ENCODE results near the gene CELF2. TPM values are rescaled to one million over a fixed set of nuclear protein-coding genes. Genes with fewer than 3 reads are reported as not detected.

CELF2 gene
- total RNA-seq, 1 donor from 2014 or later = 110 TPM

DNA sequence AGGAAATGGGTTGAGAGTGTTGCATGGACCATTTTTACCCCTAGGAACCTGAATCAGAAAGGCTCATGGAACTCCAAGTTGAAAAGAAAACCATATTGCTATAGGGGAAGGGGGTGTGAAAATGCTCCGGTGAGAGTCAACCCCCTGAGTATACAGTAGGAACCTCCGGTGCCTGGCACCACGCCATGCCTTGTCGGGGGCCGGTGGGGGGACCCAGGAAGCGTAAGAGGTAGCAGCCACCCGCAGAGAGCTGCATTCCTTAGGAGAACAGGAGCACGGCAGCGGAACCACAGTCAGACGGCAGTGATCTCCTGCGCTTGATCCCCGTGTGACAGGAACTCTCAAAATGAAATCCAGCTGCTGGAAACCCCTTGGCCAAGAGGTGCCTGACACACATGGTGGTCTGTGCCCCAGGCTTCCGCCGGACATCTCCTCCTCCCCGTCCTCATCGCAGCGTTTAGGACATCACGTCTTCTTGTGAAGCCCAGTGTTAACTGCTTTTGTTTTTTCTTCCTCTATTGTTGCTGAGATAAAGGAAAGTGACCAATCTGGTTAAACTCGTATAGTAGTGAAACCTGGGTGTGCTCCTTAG lies 186.8 kb downstream of the CELF2 start:
- H3K27me3 ChIP-seq = no peaks in the 10 kb centered on the region
- intact Hi-C loops (cut with DNase I) = no loop called here
- no peak overlapping the region for H3K27ac ChIP-seq
- H3K9me3 ChIP-seq = no peaks in the 10 kb centered on the region
- no peaks in the 10 kb centered on the region for H3K4me1 ChIP-seq
- DNase-seq (no peak), ATAC-seq (no peak)
- H3K36me3 ChIP-seq = peaks cover 29% of the 10 kb centered on the region
- H3K4me3 ChIP-seq = no peak overlapping the region
- TF ChIP-seq, protein P1, sequence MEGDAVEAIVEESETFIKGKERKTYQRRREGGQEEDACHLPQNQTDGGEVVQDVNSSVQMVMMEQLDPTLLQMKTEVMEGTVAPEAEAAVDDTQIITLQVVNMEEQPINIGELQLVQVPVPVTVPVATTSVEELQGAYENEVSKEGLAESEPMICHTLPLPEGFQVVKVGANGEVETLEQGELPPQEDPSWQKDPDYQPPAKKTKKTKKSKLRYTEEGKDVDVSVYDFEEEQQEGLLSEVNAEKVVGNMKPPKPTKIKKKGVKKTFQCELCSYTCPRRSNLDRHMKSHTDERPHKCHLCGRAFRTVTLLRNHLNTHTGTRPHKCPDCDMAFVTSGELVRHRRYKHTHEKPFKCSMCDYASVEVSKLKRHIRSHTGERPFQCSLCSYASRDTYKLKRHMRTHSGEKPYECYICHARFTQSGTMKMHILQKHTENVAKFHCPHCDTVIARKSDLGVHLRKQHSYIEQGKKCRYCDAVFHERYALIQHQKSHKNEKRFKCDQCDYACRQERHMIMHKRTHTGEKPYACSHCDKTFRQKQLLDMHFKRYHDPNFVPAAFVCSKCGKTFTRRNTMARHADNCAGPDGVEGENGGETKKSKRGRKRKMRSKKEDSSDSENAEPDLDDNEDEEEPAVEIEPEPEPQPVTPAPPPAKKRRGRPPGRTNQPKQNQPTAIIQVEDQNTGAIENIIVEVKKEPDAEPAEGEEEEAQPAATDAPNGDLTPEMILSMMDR (IDR thresholded peaks at IDR 0.05) = no peak

DNA sequence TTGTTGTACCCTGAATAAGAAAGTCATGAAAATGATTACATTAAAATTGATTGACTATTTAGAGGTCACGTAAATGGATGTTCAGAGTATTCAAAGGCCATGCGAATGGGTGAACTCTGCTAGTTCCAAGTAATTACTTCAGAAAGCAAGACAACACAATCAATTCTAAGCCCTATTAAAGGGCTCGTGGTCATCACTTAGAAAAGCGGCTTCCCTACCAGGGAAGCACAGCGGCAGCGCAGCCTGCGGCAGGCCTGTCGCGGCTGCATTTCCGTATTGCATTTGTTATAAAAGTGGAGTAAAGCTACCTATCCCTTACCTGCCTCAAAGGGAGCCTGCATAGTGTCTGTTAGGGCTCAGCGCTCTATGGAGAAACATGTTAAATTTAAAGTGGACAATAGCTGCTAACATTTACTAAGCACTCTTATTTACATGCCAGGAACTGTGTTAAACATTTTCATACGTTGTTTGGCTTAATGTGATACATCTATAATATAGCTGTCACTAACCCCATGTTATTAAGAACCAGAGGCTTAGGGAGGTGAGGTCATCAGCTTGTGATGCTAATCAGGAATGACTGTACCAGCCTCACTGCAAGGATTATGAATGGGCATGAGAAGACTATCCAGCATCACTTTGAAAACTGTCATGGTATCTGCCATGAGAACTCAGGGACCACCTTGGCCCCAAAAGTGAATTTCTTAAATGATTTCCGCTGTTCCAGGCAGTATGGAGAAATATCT lies 187.5 kb downstream of the CELF2 start:
- DNase-seq (no peak), ATAC-seq (no peak)
- Histone ChIP-seq H3K27ac (no peak overlapping the region), H3K4me3 (no peak overlapping the region), H3K36me3 (peaks cover 29% of the 10 kb centered on the region), H3K27me3 (no peaks in the 10 kb centered on the region), H3K9me3 (no peaks in the 10 kb centered on the region), H3K4me1 (no peaks in the 10 kb centered on the region)
- intact Hi-C loops (cut with DNase I) = no loop called here
- TF ChIP-seq, protein P1 (IDR thresholded peaks at IDR 0.05) = no peak

DNA sequence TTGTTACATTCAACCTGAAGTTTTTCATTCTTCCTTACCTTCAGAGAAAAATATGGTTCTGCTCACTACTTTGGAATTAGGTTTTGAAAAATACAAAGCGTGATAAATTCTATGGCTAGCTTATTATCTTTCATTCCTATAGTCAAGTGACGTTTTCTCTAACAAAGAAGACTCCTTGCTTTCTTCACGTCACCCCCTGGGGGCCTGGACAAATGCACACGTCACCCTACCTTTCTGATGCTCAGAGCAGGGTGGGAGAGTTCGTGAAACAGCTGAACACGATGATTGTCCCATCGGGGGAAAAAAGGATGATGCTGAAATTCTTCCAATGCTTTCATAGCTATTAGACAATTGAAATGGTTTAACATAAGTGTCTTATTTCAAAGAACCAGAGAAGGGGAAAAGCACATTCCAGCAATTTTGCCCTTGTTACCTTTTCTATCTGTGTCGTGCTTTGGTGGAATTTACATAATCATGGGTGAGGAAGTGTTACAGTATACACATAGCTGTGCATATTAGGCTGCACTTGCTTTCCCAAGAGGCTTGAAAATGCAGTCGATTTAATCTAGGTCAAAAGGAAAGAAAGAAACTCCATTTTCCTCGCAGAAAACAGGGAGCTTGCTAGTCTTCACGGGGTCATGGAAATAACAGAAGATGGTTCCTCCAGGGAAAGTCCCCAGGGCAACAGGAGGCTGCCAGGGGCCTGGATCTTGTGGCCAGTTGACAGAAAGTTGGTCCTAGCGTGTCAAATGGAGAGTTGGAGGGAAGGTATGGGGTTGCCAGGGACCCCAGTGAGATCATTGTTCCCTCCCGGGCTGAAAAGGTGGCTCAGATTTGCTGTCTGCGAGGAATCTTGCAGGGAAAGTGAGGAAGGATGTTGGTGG lies 189.2 kb downstream of the CELF2 start:
- H3K36me3 ChIP-seq = peaks cover 24% of the 10 kb centered on the region
- TF ChIP-seq, protein P1 (IDR thresholded peaks at IDR 0.05) = no peak
- no peak for DNase-seq
- intact Hi-C loops (cut with DNase I) = no loop called here
- no peak for ATAC-seq
- H3K4me1 ChIP-seq = peaks cover 11% of the 10 kb centered on the region
- H3K27ac ChIP-seq = no peak overlapping the region
- no peak overlapping the region for H3K4me3 ChIP-seq
- H3K9me3 ChIP-seq = no peaks in the 10 kb centered on the region
- H3K27me3 ChIP-seq = no peaks in the 10 kb centered on the region

DNA sequence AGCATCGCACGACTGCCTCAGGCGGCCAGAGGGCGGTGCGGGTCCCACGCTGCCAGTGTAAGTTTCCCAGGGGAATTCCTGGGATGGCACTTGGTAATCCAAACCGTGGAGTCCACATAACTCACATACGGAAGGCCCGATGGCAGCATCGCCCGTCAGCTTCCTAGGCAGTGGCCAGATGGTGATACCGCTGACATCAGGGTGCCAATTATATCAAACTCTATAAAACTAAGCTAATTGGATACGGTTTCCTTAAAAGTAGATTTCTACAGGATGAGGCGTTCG lies 189.8 kb downstream of the CELF2 start:
- Histone ChIP-seq H3K27ac (no peak overlapping the region), H3K9me3 (no peaks in the 10 kb centered on the region), H3K27me3 (no peaks in the 10 kb centered on the region), H3K36me3 (peaks cover 23% of the 10 kb centered on the region), H3K4me3 (no peak overlapping the region), H3K4me1 (peaks cover 11% of the 10 kb centered on the region)
- ATAC-seq (no peak), DNase-seq (no peak)
- intact Hi-C loops (cut with DNase I) = no loop called here
- TF ChIP-seq, protein P1 (IDR thresholded peaks at IDR 0.05) = no peak

DNA sequence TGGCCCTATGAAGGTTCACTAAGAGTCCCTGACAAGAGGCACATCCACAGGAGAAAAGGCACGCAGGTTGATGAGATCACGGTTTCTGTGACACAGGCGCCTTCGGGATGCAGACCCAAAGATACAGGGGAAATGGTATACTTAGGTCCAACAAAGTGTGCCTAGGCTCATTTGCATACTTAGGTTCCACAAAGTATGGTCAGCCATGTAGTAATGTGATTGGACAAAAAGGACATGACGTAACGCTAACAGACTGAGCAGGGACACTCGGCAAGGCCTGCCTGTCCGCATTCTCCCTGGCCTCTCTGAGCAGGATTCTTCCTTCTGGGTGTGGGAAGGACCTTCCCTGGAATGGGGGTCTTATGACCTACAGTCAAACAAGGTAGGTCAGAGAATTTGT lies 190.6 kb downstream of the CELF2 start:
- intact Hi-C loops (cut with DNase I) = no loop called here
- TF ChIP-seq, protein P1 (IDR thresholded peaks at IDR 0.05) = no peak
- Histone ChIP-seq H3K36me3 (peaks cover 23% of the 10 kb centered on the region), H3K27ac (no peak overlapping the region), H3K4me1 (peaks cover 11% of the 10 kb centered on the region), H3K4me3 (no peak overlapping the region), H3K27me3 (no peaks in the 10 kb centered on the region), H3K9me3 (no peaks in the 10 kb centered on the region)
- ATAC-seq = peak; percentile 28
- DNase-seq = no peak
